ENCODE data around the gene GMPPB.
A peak's percentile ranks its signal among the peaks of the same experiment; 100 is the strongest.

The GMPPB gene

DNA sequence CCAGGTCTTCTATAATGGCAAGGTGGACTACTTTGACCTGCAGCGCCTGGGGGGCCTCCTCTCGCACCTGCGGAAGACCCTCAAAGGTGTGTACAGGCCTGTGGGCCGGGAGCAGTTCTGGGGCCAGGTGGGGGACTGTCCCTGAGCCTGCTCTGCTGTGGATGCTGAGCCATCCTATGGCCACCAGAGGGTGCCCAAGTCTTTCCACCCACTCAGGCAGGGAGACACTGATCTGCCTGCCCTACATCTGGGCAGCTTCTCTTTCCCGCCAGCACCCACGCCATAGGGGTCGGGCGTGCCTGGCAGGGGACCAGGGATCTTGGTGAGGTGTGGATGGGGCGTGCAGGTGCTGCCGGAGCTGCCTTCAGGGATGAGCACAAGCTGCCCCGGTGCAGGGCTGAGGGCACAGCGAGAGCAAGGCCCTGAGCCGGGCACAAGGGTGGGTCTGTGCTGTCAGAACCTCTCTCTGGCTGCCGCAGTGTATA lies 20.3 kb downstream of the GMPPB start:
- peaks cover 10% of the 10 kb centered on the region for H3K36me3 Mint-ChIP-seq (ENCODE audit: low read depth)

DNA sequence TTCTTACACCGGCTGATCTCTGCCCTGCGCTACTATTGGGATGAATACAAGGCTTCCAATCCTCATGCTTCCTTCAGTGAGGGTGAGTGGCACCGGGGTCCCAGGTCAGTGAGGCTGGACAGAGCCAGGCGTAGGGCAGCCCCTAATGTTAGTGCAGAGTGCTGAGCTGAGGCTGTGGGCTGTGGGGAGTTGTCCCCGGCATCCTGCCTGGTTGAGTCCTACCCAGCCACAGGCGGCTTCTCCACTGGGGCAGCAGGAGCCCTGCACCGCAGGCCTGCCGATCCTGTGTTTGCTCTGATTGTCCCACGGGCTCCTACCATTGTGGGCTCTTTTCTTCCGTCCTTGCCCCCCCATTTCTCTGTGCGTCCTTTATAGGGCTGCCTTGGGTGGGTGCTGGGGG lies 21.1 kb downstream of the GMPPB start:
- Mint-ChIP-seq H3K36me3 (ENCODE audit: low read depth) (peaks cover 5% of the 10 kb centered on the region), H3K27me3 (ENCODE audit: low read depth) (no peaks in the 10 kb centered on the region), H3K27ac (no peak overlapping the region), H3K4me1 (no peaks in the 10 kb centered on the region), H3K9me3 (no peaks in the 10 kb centered on the region), H3K4me3 (no peak overlapping the region)
- TF ChIP-seq, protein P1, sequence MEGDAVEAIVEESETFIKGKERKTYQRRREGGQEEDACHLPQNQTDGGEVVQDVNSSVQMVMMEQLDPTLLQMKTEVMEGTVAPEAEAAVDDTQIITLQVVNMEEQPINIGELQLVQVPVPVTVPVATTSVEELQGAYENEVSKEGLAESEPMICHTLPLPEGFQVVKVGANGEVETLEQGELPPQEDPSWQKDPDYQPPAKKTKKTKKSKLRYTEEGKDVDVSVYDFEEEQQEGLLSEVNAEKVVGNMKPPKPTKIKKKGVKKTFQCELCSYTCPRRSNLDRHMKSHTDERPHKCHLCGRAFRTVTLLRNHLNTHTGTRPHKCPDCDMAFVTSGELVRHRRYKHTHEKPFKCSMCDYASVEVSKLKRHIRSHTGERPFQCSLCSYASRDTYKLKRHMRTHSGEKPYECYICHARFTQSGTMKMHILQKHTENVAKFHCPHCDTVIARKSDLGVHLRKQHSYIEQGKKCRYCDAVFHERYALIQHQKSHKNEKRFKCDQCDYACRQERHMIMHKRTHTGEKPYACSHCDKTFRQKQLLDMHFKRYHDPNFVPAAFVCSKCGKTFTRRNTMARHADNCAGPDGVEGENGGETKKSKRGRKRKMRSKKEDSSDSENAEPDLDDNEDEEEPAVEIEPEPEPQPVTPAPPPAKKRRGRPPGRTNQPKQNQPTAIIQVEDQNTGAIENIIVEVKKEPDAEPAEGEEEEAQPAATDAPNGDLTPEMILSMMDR (IDR thresholded peaks at IDR 0.05; ENCODE audit: unreplicated experiment in 3 of 3), result no peak

More for the DNA sequence above, 20.3 kb downstream of the GMPPB start:
- Mint-ChIP-seq H3K9me3 (no peaks in the 10 kb centered on the region), H3K27ac (no peak overlapping the region), H3K27me3 (ENCODE audit: low read depth) (no peaks in the 10 kb centered on the region), H3K4me3 (no peak overlapping the region), H3K4me1 (no peaks in the 10 kb centered on the region)
- TF ChIP-seq, protein P1 (IDR thresholded peaks at IDR 0.05; ENCODE audit: unreplicated experiment in 3 of 3), result peak; percentile 66 to 73 (median 72)

DNA sequence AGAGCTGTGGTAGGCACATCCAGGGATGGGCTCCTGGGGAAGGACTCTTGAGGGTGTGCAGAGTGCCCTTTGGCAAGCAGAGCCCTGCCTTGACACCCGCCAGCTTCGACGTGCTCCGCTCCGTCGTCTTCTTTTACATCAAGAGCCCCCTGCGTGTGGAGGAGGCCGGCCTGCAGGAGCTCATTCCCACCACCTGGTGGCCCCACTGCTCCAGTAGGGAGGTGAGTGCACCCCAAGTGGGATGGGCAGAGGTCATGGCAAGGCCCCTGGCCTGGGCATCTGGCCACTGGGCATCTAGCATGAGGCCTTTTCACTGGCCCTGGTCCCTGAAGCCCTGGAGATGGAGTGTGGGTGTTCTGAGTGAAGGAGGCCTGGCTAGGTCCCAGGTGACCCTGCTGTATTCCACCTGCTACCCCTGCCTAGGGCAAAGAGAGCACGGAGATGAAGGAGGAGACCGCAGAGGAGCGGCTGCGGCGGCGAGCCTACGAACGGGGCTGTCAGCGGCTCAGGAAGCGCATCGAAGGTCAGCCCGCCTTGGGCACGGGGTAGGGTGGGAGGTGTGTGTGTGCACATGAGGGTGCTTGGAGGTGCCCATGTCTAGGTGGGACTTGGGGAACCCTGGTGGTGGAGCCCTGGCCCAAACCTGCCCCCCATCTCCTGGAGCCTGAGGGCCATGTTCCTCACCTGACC lies 22.2 kb downstream of the GMPPB start:
- no peaks in the 10 kb centered on the region for H3K27me3 Mint-ChIP-seq (ENCODE audit: low read depth)
- no peaks in the 10 kb centered on the region for H3K9me3 Mint-ChIP-seq
- no peak overlapping the region for H3K27ac Mint-ChIP-seq
- no peak overlapping the region for H3K4me3 Mint-ChIP-seq
- H3K4me1 Mint-ChIP-seq, result no peaks in the 10 kb centered on the region
- peaks cover 4% of the 10 kb centered on the region for H3K36me3 Mint-ChIP-seq (ENCODE audit: low read depth)
- TF ChIP-seq, protein P1 (IDR thresholded peaks at IDR 0.05; ENCODE audit: unreplicated experiment in 3 of 3), result peak; percentile 20 to 39 (median 36)

DNA sequence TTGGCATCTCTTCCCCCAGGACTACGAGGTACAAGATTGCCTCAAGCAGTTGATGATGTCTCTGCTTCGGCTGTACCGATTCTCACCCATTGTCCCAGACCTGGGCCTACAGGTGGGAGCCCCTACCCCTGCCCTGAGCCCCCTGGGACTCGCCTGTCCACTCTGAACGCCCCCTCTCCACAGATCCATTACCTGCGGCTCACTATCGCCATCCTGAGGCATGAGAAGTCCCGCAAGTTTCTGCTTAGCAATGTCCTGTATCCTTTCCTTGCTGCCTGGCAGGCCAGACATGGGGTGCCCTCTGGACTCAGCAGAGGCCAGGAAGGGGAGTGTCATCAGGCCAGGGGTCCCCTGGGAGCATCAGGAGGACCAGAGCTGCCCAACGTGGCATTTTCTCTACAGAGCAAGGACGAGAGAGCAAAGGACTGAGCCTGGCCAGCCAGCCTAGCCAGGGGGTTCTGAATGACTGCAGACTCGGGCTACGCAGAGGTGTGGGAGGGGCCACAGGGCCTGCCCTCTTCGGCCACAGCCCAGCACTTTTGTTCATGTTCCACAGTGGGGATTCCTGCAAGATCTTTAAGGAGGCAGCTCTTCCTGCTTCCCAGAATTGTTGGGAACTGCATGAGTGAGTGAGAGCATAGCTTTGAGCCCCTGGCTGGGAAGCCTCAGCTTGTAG lies 23.2 kb downstream of the GMPPB start:
- peaks cover 4% of the 10 kb centered on the region for H3K36me3 Mint-ChIP-seq (ENCODE audit: low read depth)
- no peak overlapping the region for H3K27ac Mint-ChIP-seq
- H3K9me3 Mint-ChIP-seq, result no peaks in the 10 kb centered on the region
- TF ChIP-seq, protein P1 (IDR thresholded peaks at IDR 0.05; ENCODE audit: unreplicated experiment in 3 of 3), result no peak
- no peaks in the 10 kb centered on the region for H3K27me3 Mint-ChIP-seq (ENCODE audit: low read depth)
- H3K4me3 Mint-ChIP-seq, result no peak overlapping the region
- no peaks in the 10 kb centered on the region for H3K4me1 Mint-ChIP-seq

DNA sequence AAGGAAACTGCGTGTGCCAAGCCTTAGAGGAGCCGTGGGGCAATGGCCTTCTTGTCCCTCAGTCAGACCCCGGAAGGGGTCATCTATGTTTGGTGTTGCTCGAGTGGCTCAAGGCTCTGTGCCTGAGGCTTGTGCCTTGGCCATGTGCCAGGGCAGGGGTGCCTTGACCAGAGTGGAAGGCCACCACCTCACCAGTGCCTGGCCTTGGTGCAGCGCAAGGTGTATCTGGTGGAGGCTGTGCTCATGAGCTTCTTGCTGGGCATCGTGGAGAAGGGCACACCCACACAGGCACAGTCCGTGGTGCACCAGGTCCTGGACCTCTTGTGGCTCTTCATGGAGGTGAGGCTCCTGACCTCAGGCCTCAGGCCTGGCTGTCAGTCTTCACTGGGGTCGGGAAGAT lies 23.7 kb downstream of the GMPPB start:
- Mint-ChIP-seq H3K36me3 (ENCODE audit: low read depth) (peaks cover 4% of the 10 kb centered on the region), H3K4me3 (no peak overlapping the region), H3K9me3 (no peaks in the 10 kb centered on the region), H3K4me1 (no peaks in the 10 kb centered on the region), H3K27me3 (ENCODE audit: low read depth) (no peaks in the 10 kb centered on the region), H3K27ac (no peak overlapping the region)
- TF ChIP-seq, protein P1 (IDR thresholded peaks at IDR 0.05; ENCODE audit: unreplicated experiment in 3 of 3), result no peak
